ENCODE measurements around the gene CTNNA3.

Gene CTNNA3

GRCh38 chr10:66940965-66941364 lies 755.0 kb downstream of the CTNNA3 start:
- Mint-ChIP-seq H3K4me1 (no peaks in the 10 kb centered on the region), H3K4me3 (no peak overlapping the region), H3K9me3 (no peaks in the 10 kb centered on the region), H3K27me3 (peaks cover 0 to 5% of the 10 kb centered on the region in 2 donors), H3K27ac (no peak overlapping the region), H3K36me3 (no peaks in the 10 kb centered on the region)
- ATAC-seq (replicated peaks) (no peak), DNase-seq (no peak)

GRCh38 chr10:66934711-66935110 lies 761.3 kb downstream of the CTNNA3 start:
- no peaks in the 10 kb centered on the region for H3K4me1 Mint-ChIP-seq
- no peaks in the 10 kb centered on the region for H3K36me3 Mint-ChIP-seq
- no peak for ATAC-seq (replicated peaks)
- no peak overlapping the region for H3K4me3 Mint-ChIP-seq
- H3K27ac Mint-ChIP-seq: no peak overlapping the region
- H3K27me3 Mint-ChIP-seq: peaks cover 0 to 5% of the 10 kb centered on the region in 2 donors
- DNase-seq: no peak
- H3K9me3 Mint-ChIP-seq: no peaks in the 10 kb centered on the region

DNA sequence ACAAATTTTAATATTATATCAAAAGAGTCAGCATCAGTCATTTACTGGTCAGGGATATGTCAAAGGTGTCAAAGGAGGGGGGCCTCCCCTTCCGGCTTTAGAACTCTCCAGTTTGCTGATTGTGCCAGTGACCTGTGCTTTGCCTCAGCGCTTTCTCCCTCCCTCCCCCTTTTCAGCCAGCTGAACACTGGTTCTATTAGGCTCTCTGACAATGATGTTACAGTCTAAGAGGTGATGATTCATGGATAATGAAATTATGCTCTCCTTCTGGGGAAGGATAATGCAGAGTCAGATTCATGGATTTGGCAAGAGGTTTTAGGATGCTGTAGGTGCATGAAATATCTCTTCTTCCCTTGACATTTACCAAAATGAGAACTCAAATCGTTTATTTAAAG lies 764.0 kb downstream of the CTNNA3 start:
- Mint-ChIP-seq H3K4me3 (no peak overlapping the region), H3K27ac (no peak overlapping the region)
- no peak for ATAC-seq (replicated peaks)

DNA sequence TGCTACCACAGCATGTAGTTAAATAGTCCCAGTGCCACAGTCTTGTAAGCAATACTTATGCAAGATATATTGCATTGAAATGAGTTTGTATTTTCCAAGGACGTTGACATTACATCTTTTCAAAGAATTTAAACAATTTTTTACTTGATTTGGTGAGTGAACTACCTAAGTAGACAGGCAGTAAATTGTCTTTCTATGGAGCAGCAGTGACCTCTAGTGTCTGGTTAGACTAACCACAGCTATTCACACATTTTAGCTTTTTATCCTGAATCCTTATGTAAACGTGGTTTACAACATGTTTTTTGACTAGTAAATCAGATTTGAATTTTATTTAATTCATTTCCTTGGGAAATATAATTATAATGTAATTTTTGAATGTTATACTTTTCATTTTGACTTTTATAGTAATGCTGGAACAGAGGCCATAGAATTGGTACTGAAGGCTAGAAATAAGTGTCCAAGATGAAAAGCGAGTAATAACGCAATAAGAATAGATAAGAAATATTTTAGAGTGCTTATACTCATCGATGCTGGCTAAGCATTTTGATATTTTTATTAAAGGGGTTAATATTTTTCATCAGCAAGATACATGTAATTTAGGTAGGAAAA lies 764.6 kb downstream of the CTNNA3 start:
- DNase-seq: no peak

More for the DNA sequence above, 764.0 kb downstream of the CTNNA3 start:
- Mint-ChIP-seq H3K9me3 (no peaks in the 10 kb centered on the region), H3K4me1 (peaks cover 0 to 2% of the 10 kb centered on the region in 2 donors), H3K27me3 (peaks cover 16 to 27% of the 10 kb centered on the region in 2 donors), H3K36me3 (no peaks in the 10 kb centered on the region)
- no peak for DNase-seq

DNA sequence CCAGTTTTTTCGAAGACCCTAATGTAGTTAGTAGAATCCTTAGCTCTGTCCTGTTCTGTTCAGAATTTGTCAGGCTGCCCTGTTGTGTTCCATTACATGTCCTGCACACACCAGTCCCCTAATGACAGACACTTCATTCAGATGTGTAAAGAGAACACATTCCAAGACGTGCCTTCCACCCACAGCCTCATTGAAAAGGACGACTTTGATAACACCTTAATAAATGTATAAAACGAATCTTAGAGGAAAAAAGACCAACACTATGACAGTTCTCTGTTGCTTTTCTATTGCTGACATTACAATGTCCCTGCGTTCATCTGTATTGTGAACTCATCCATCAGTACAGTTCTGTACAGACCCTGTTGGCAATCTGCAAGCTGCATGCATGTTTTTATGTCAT lies 766.6 kb downstream of the CTNNA3 start:
- DNase-seq (no peak), ATAC-seq (replicated peaks) (no peak)
- H3K36me3 Mint-ChIP-seq: no peaks in the 10 kb centered on the region
- H3K9me3 Mint-ChIP-seq: no peaks in the 10 kb centered on the region
- no peak overlapping the region for H3K27ac Mint-ChIP-seq
- no peak overlapping the region for H3K4me3 Mint-ChIP-seq
- peaks cover 2 to 4% of the 10 kb centered on the region in 2 donors for H3K4me1 Mint-ChIP-seq
- H3K27me3 Mint-ChIP-seq: peaks cover 20 to 33% of the 10 kb centered on the region in 2 donors

More for the DNA sequence above, 764.6 kb downstream of the CTNNA3 start:
- Mint-ChIP-seq H3K4me3 (no peak overlapping the region), H3K9me3 (no peaks in the 10 kb centered on the region), H3K27ac (no peak overlapping the region), H3K4me1 (peaks cover 0 to 2% of the 10 kb centered on the region in 2 donors), H3K36me3 (no peaks in the 10 kb centered on the region), H3K27me3 (peaks cover 16 to 28% of the 10 kb centered on the region in 2 donors)
- ATAC-seq (replicated peaks): peak; percentile 44 to 54

DNA sequence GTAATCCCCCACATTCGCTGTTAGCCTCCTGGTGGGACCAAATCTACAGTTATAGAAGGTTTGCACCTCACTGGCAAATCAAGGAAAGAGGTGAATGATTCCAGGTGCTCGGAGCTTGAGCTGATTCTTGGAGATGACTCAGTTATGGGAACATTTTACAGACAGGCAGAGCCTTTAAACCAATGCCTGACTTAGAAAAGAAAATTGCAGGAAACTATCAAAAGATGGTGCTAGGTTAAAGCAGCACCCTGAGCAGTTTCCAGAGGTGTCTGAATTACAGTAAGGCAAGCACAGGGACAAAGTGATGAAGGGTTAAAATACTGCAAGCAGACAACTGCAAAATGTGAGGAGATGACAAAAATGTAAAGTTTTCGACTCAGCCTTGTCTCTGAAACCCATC lies 767.2 kb downstream of the CTNNA3 start:
- ATAC-seq (replicated peaks): no peak

GRCh38 chr10:66927971-66928770 lies 767.8 kb downstream of the CTNNA3 start:
- peaks cover 20 to 33% of the 10 kb centered on the region in 2 donors for H3K27me3 Mint-ChIP-seq
- no peaks in the 10 kb centered on the region for H3K36me3 Mint-ChIP-seq
- H3K9me3 Mint-ChIP-seq: no peaks in the 10 kb centered on the region
- ATAC-seq (replicated peaks) (no peak), DNase-seq (no peak)
- H3K4me3 Mint-ChIP-seq: no peak overlapping the region
- peaks cover 2 to 4% of the 10 kb centered on the region in 2 donors for H3K4me1 Mint-ChIP-seq
- H3K27ac Mint-ChIP-seq: no peak overlapping the region

More for the DNA sequence above, 767.2 kb downstream of the CTNNA3 start:
- Mint-ChIP-seq H3K27me3 (peaks cover 20 to 33% of the 10 kb centered on the region in 2 donors), H3K4me1 (peaks cover 2 to 4% of the 10 kb centered on the region in 2 donors), H3K9me3 (no peaks in the 10 kb centered on the region), H3K4me3 (no peak overlapping the region), H3K36me3 (no peaks in the 10 kb centered on the region), H3K27ac (no peak overlapping the region)
- DNase-seq: no peak

DNA sequence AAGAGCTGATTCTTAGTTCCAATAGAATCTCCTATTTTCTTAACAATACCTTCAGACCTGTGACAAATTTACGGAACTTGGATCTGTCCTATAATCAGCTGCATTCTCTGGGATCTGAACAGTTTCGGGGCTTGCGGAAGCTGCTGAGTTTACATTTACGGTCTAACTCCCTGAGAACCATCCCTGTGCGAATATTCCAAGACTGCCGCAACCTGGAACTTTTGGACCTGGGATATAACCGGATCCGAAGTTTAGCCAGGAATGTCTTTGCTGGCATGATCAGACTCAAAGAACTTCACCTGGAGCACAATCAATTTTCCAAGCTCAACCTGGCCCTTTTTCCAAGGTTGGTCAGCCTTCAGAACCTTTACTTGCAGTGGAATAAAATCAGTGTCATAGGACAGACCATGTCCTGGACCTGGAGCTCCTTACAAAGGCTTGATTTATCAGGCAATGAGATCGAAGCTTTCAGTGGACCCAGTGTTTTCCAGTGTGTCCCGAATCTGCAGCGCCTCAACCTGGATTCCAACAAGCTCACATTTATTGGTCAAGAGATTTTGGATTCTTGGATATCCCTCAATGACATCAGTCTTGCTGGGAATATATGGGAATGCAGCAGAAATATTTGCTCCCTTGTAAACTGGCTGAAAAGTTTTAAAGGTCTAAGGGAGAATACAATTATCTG lies 768.6 kb downstream of the CTNNA3 start:
- no peak overlapping the region for H3K4me3 Mint-ChIP-seq
- no peak for DNase-seq
- peaks cover 2 to 4% of the 10 kb centered on the region in 2 donors for H3K4me1 Mint-ChIP-seq
- no peaks in the 10 kb centered on the region for H3K9me3 Mint-ChIP-seq
- no peaks in the 10 kb centered on the region for H3K36me3 Mint-ChIP-seq
- peaks cover 20 to 33% of the 10 kb centered on the region in 2 donors for H3K27me3 Mint-ChIP-seq
- ATAC-seq (replicated peaks): no peak
- H3K27ac Mint-ChIP-seq: no peak overlapping the region

DNA sequence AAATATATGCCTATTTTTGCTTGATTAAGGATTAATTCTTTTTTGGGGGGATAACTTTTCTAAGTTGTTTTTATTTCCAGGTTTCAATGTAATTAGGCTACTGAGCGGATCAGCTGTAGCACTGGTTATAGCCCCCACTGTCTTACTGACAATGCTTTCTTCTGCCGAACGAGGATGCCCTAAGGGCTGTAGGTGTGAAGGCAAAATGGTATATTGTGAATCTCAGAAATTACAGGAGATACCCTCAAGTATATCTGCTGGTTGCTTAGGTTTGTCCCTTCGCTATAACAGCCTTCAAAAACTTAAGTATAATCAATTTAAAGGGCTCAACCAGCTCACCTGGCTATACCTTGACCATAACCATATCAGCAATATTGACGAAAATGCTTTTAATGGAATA lies 769.2 kb downstream of the CTNNA3 start:
- Mint-ChIP-seq H3K27ac (no peak overlapping the region), H3K9me3 (no peaks in the 10 kb centered on the region), H3K36me3 (no peaks in the 10 kb centered on the region), H3K27me3 (peaks cover 20 to 33% of the 10 kb centered on the region in 2 donors), H3K4me3 (no peak overlapping the region), H3K4me1 (peaks cover 2 to 4% of the 10 kb centered on the region in 2 donors)
- DNase-seq: no peak
- no peak for ATAC-seq (replicated peaks)

- peak; percentile 35 for DNase-seq
- peaks cover 0 to 4% of the 10 kb centered on the region in 2 donors for H3K9me3 Mint-ChIP-seq
Observed at GRCh38 chr10:66925896-66926715, 769.9 kb downstream of the CTNNA3 start, which contains the start of gene LRRTM3. Gene LRRTM3 (plus strand): TSS chr10:66926036.

DNA sequence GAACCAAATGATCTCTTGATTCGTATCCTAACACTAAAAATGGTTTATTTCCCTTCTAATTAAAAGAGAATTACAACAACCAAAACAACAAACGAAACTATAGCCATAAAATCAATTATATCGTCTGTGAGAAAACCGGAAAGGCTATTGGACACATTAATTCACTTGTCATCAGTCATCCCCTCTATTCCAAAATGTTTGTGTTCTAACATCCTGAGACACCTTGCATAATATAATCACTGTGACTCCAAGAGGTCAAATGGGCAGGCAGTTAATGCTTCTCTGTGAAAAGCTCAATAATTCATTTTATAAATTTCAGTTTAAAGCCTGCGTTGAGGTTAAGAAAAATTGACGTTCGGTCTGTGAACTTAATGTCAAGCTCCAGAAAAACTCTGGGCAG lies 770.6 kb downstream of the CTNNA3 start:
- H3K36me3 Mint-ChIP-seq: no peaks in the 10 kb centered on the region
- DNase-seq (no peak), ATAC-seq (replicated peaks) (no peak)
- no peak overlapping the region for H3K27ac Mint-ChIP-seq
- H3K9me3 Mint-ChIP-seq: peaks cover 0 to 4% of the 10 kb centered on the region in 2 donors
- peaks cover 20 to 33% of the 10 kb centered on the region in 2 donors for H3K27me3 Mint-ChIP-seq
- H3K4me3 Mint-ChIP-seq: no peak overlapping the region
- peaks cover 2 to 4% of the 10 kb centered on the region in 2 donors for H3K4me1 Mint-ChIP-seq

More at GRCh38 chr10:66925896-66926715, 769.9 kb downstream of the CTNNA3 start, which contains the start of gene LRRTM3:
- Mint-ChIP-seq H3K4me1 (peaks cover 2 to 4% of the 10 kb centered on the region in 2 donors), H3K27me3 (peaks cover 20 to 33% of the 10 kb centered on the region in 2 donors), H3K4me3 (no peak within 1 kb of the TSS), H3K36me3 (no peaks in the 10 kb centered on the region), H3K27ac (no peak within 1 kb of the TSS)
- peak; percentile 99 to 100 for ATAC-seq (replicated peaks)

DNA sequence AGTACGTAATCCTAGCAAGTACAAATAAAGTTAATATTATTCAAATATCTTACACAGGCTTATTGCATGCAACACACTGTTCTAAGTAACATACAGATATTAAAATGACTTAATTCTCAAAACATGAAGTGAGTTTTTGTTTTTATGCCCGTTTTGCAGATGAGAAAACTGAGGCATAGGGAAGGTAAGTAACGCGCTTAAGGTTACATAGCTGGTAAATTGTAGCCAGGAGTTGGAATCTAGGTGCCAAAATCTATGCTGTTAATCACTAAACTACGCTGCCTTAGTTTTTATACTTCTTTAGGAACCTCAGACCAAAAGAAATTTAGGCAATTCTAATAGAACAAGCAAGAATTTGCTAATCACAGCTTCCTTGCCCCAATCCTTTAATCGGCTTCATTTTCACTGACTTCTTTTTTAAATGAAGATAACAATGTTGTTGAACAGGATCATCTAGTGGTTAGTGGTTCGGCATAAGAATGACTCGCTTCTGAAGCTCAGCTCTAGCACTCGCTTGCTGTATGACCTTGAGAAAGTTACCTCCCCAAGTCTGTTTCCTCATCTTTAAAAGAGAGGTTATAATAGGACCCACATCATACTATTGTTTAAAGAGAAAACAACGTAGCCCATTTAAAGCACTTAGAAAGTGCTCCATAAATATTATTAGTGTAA lies 771.2 kb downstream of the CTNNA3 start:
- DNase-seq: no peak
- no peak for ATAC-seq (replicated peaks)
- no peaks in the 10 kb centered on the region for H3K36me3 Mint-ChIP-seq
- H3K4me1 Mint-ChIP-seq: peaks cover 2 to 4% of the 10 kb centered on the region in 2 donors
- H3K9me3 Mint-ChIP-seq: peaks cover 0 to 4% of the 10 kb centered on the region in 2 donors
- H3K4me3 Mint-ChIP-seq: no peak overlapping the region
- no peak overlapping the region for H3K27ac Mint-ChIP-seq
- peaks cover 20 to 33% of the 10 kb centered on the region in 2 donors for H3K27me3 Mint-ChIP-seq

GRCh38 chr10:66919248-66919647 lies 776.7 kb downstream of the CTNNA3 start:
- H3K9me3 Mint-ChIP-seq: peaks cover 1 to 4% of the 10 kb centered on the region in 2 donors
- no peaks in the 10 kb centered on the region for H3K36me3 Mint-ChIP-seq
- no peak for DNase-seq
- no peaks in the 10 kb centered on the region for H3K4me1 Mint-ChIP-seq
- H3K4me3 Mint-ChIP-seq: no peak overlapping the region
- no peaks in the 10 kb centered on the region for H3K27me3 Mint-ChIP-seq
- no peak overlapping the region for H3K27ac Mint-ChIP-seq
- no peak for ATAC-seq (replicated peaks)

Data from stimulated activated naive B cell treated with anti-CD40 and anti-IgM and Interleukin-4, amounts not matched to agents 10 μg/mL and 1 μg/mL and 100 μg/mL, for 72 hours (primary cell).